Measurements from ENCODE around the gene MAMLD1. TPM values are rescaled to one million over a fixed set of nuclear protein-coding genes. Genes with fewer than 3 reads are reported as not detected.

Gene MAMLD1
- total and polyA plus RNA-seq, 2 experiments from 2014 or later, result 4.1 to 9.0 TPM

DNA sequence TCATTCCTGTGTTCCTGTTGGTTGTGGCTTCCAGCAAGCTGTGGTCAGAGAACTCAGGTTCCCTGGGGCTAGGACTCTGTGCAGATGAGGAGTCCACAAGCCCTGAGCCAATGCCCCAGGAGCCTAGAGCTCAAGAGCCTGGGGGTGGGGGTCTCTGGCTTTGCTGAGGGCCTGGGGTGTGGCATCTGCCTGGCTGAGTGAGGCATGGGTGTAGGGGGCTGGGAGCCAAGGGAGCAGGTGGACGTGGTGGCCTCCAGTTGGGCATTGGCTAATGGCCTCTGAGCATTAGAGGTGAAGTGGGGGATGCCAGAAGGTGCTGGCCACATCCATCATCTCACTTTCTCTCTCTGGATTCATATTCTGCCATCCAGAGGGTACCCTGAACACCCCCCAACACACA lies 5.3 kb upstream of the MAMLD1 start:
- WGBS, 2 experiments (ENCODE audit: low coverage in 1 of 2, low lambda C conversion rate in 2 of 2, missing lambda C conversion rate in 2 of 2), result 88% methylated on average over 1 of the region's 1 CpG; no CpG with 5 or more reads in 1 of the 2 experiments
- Histone ChIP-seq H4K20me1 (ENCODE audit: insufficient read depth) (no peaks in the 10 kb centered on the region), H3K4me1 (ENCODE audit: insufficient read depth) (no peaks in the 10 kb centered on the region), H3K36me3 (ENCODE audit: low read depth) (no peaks in the 10 kb centered on the region), H3K27me3 (replicated peaks; ENCODE audit: insufficient read depth) (no peaks in the 10 kb centered on the region), H3K4me3 (no peak overlapping the region), H3K79me2 (ENCODE audit: insufficient read depth) (no peaks in the 10 kb centered on the region), H3K9me2 (ENCODE audit: insufficient read depth) (no peaks in the 10 kb centered on the region), H3F3A (ENCODE audit: insufficient read depth) (no peaks in the 10 kb centered on the region), H2AFZ (no peak overlapping the region), H3K9ac (no peak overlapping the region), H3K27ac (no peak overlapping the region), H3K9me3 (ENCODE audit: low read depth) (no peaks in the 10 kb centered on the region), H3K4me2 (ENCODE audit: unreplicated experiment) (no peak overlapping the region)
- no peak for DNase-seq
- in situ Hi-C loops (cut with MboI), result loop anchor here (25.0 kb wide), 1 partner anchor 395 kb away; no protein-coding TSS in a partner anchor
- no peak for TF ChIP-seq EZH2phosphoT487 (IDR thresholded peaks at IDR 0.05; ENCODE audit: insufficient read depth, low read depth)
- TF ChIP-seq EZH2 (IDR thresholded peaks at IDR 0.05; ENCODE audit: insufficient read depth, poor library complexity, severe bottlenecking), result no peak

GRCh38 chrX:150358651-150359050 lies 4.5 kb upstream of the MAMLD1 start:
- no peaks in the 10 kb centered on the region for H3K4me1 ChIP-seq (ENCODE audit: insufficient read depth)
- H3K36me3 ChIP-seq (ENCODE audit: low read depth), result no peaks in the 10 kb centered on the region
- H3F3A ChIP-seq (ENCODE audit: insufficient read depth), result no peaks in the 10 kb centered on the region
- H3K27ac ChIP-seq, result no peak overlapping the region
- no peaks in the 10 kb centered on the region for H3K27me3 ChIP-seq (replicated peaks; ENCODE audit: insufficient read depth)
- in situ Hi-C loops (cut with MboI), result loop anchor here (25.0 kb wide), 1 partner anchor 396 kb away; no protein-coding TSS in a partner anchor
- no peak overlapping the region for H3K4me2 ChIP-seq (ENCODE audit: unreplicated experiment)
- no peaks in the 10 kb centered on the region for H3K9me2 ChIP-seq (ENCODE audit: insufficient read depth)
- no peak overlapping the region for H3K4me3 ChIP-seq
- 92 to 98% methylated on average over 3 of the region's 3 CpGs for WGBS, 2 experiments (ENCODE audit: low coverage in 1 of 2, low lambda C conversion rate in 2 of 2, missing lambda C conversion rate in 2 of 2)
- TF ChIP-seq EZH2 (IDR thresholded peaks at IDR 0.05; ENCODE audit: insufficient read depth, poor library complexity, severe bottlenecking) (no peak), EZH2phosphoT487 (IDR thresholded peaks at IDR 0.05; ENCODE audit: insufficient read depth, low read depth) (no peak)
- no peak overlapping the region for H3K9ac ChIP-seq
- H2AFZ ChIP-seq, result no peak overlapping the region
- no peak for DNase-seq
- no peaks in the 10 kb centered on the region for H3K9me3 ChIP-seq (ENCODE audit: low read depth)
- no peaks in the 10 kb centered on the region for H4K20me1 ChIP-seq (ENCODE audit: insufficient read depth)
- peaks cover 4% of the 10 kb centered on the region for H3K79me2 ChIP-seq (ENCODE audit: insufficient read depth)

- TF ChIP-seq EZH2phosphoT487 (IDR thresholded peaks at IDR 0.05; ENCODE audit: insufficient read depth, low read depth), result no peak
- TF ChIP-seq EZH2 (IDR thresholded peaks at IDR 0.05; ENCODE audit: insufficient read depth, poor library complexity, severe bottlenecking), result no peak
- no peak overlapping the region for H3K9ac ChIP-seq
- no peaks in the 10 kb centered on the region for H3F3A ChIP-seq (ENCODE audit: insufficient read depth)
- no peak overlapping the region for H3K27ac ChIP-seq
- no peak overlapping the region for H3K4me3 ChIP-seq
- DNase-seq, result no peak
- H4K20me1 ChIP-seq (ENCODE audit: insufficient read depth), result no peaks in the 10 kb centered on the region
- no peaks in the 10 kb centered on the region for H3K9me3 ChIP-seq (ENCODE audit: low read depth)
- 96 to 100% methylated on average over 3 to 5 of the region's 5 CpGs for WGBS, 2 experiments (ENCODE audit: low coverage in 1 of 2, low lambda C conversion rate in 2 of 2, missing lambda C conversion rate in 2 of 2)
- H3K4me2 ChIP-seq (ENCODE audit: unreplicated experiment), result no peak overlapping the region
- no peaks in the 10 kb centered on the region for H3K36me3 ChIP-seq (ENCODE audit: low read depth)
- H3K79me2 ChIP-seq (ENCODE audit: insufficient read depth), result peaks cover 15% of the 10 kb centered on the region
- no peaks in the 10 kb centered on the region for H3K27me3 ChIP-seq (replicated peaks; ENCODE audit: insufficient read depth)
- no peaks in the 10 kb centered on the region for H3K9me2 ChIP-seq (ENCODE audit: insufficient read depth)
- H3K4me1 ChIP-seq (ENCODE audit: insufficient read depth), result no peaks in the 10 kb centered on the region
- no peak overlapping the region for H2AFZ ChIP-seq
- in situ Hi-C loops (cut with MboI), result loop anchor here (25.0 kb wide), 1 partner anchor 398 kb away; no protein-coding TSS in a partner anchor
Measured at GRCh38 chrX:150360331-150360730, 2.8 kb upstream of the MAMLD1 start.

DNA sequence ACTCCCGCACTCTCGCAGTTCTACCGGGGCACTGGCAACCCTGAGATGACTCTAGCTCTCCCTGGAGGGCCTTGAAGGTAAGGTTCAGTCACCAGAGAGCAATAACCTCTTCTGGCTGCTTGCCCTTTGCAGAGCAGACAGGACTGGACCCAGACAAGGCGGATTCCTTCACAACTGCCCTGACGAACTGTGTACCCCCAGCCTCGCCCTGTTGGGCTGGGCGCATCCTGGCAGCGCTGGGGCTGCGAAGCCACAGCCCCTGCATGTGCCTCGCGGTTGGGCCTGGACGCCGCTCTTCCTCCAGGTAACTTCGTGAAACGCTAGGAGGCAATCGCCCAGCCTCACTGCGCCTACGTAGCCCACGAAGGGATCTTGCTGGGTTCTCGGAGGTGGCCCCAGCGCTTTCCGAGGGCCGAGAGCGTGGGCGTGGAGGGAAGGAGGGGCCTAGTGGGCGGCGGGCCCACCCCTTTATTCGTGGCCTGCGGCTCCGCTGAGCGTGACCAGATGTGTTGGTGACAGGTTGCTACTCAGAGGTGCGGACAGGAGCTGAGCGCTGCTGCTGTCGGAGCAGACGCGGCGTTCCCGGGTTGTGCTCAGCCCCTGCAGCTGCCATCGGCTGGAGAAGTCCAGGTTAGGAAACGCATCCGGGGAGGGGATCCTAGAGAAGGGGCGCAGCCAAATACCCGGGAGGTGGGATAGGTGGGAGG lies 1.9 kb upstream of the MAMLD1 start:
- WGBS, 2 experiments (ENCODE audit: low coverage in 1 of 2, low lambda C conversion rate in 2 of 2, missing lambda C conversion rate in 2 of 2), result 39 to 80% methylated on average over 6 to 39 of the region's 43 CpGs
- Histone ChIP-seq H3K36me3 (ENCODE audit: low read depth) (no peaks in the 10 kb centered on the region), H2AFZ (no peak overlapping the region), H3K79me2 (ENCODE audit: insufficient read depth) (peaks cover 15% of the 10 kb centered on the region), H3K9ac (peak overlapping the region; percentile 85), H3K4me3 (peak overlapping the region; percentile 89), H3K4me2 (ENCODE audit: unreplicated experiment) (peak overlapping the region; percentile 89), H3K9me3 (ENCODE audit: low read depth) (no peaks in the 10 kb centered on the region), H3K4me1 (ENCODE audit: insufficient read depth) (no peaks in the 10 kb centered on the region; the same call in 1 of the 2 replicates), H4K20me1 (ENCODE audit: insufficient read depth) (no peaks in the 10 kb centered on the region), H3K27me3 (replicated peaks; ENCODE audit: insufficient read depth) (no peaks in the 10 kb centered on the region), H3K9me2 (ENCODE audit: insufficient read depth) (no peaks in the 10 kb centered on the region), H3K27ac (no peak overlapping the region), H3F3A (ENCODE audit: insufficient read depth) (peaks cover 3% of the 10 kb centered on the region; the same call in 1 of the 2 replicates)
- TF ChIP-seq EZH2 (IDR thresholded peaks at IDR 0.05; ENCODE audit: insufficient read depth, poor library complexity, severe bottlenecking), result no peak
- peak; percentile 16 for DNase-seq
- in situ Hi-C loops (cut with MboI), result loop anchor here (25.0 kb wide), 1 partner anchor 399 kb away; no protein-coding TSS in a partner anchor
